PC-3 (cell line): ENCODE data around the gene HMG20A. TPM values are rescaled to one million over a fixed set of nuclear protein-coding genes. Genes with fewer than 3 reads are reported as not detected.

ENCODE experiments used
- ATAC-seq: fragments of 200-7000 bp; cut with Tn5 transposase; 2 replicates; pipeline ENCODE4 v1.9.1; 2020; ENCODE audit warnings: mild to moderate bottlenecking, moderate library complexity
- BruUV-seq: library from RNA; stranded (reverse); fragments of 400-500 nt; replicated peaks from 2 replicates; lab custom pipeline; 2021; lab: Mats Ljungman, UMichigan
- CTCF ChIA-PET: fragments of 300-600 bp; sonication (Branson Sonifier 250); formaldehyde crosslinking; loops from one replicate; lab custom pipeline; 2022; ENCODE audit warnings: antibody characterized with exemption; lab: Charles Lee
- POLR2A ChIA-PET: fragments of 300-600 bp; sonication (Branson Sonifier 250); formaldehyde crosslinking; loops from one replicate; lab custom pipeline; 2022; ENCODE audit warnings: antibody characterized with exemption; ENCODE audit not compliant: unreplicated experiment; lab: Charles Lee
- DNase-seq: peaks from one replicate; pipeline ENCODE4 v3.0.0-alpha.2; 2015
- H2AFZ ChIP-seq: fragments of 300-600 bp; sonication (generic); 2 replicates; pipeline ENCODE4 v1.6.0; 2016; ENCODE audit warnings: antibody characterized with exemption, low read length
- H3F3A ChIP-seq: fragments of 300-600 bp; sonication (generic); one replicate; pipeline ENCODE4 v1.6.0; 2017; ENCODE audit warnings: antibody characterized with exemption, low read length, control low read depth, mild to moderate bottlenecking; ENCODE audit not compliant: unreplicated experiment
- H3K27ac ChIP-seq: fragments of 300-600 bp; sonication (generic); 2 replicates; pipeline ENCODE4 v1.5.1; 2016; ENCODE audit warnings: mild to moderate bottlenecking, low read length
- H3K27me3 ChIP-seq: fragments of 300-600 bp; sonication (generic); 2 replicates; pipeline ENCODE4 v1.6.1; 2016; ENCODE audit warnings: low read length, mixed read lengths
- H3K36me3 ChIP-seq: fragments of 300-600 bp; sonication (generic); 2 replicates; pipeline ENCODE4 v1.6.1; 2016; ENCODE audit warnings: low read depth, mixed run types, low read length, mixed read lengths
- H3K4me1 ChIP-seq: fragments of 300-600 bp; sonication (generic); 2 replicates; pipeline ENCODE4 v1.5.1; 2016; ENCODE audit warnings: low read length; ENCODE audit not compliant: insufficient read depth
- H3K4me2 ChIP-seq: fragments of 300-600 bp; sonication (generic); 2 replicates; pipeline ENCODE4 v1.6.0; 2016; ENCODE audit warnings: low read length
- H3K4me3 ChIP-seq: fragments of 300-600 bp; sonication (generic); 2 replicates; pipeline ENCODE4 v1.5.1; 2016; ENCODE audit warnings: mild to moderate bottlenecking, low read length, mixed read lengths
- H3K79me2 ChIP-seq: fragments of 300-600 bp; sonication (generic); 2 replicates; pipeline ENCODE4 v1.6.1; 2017; ENCODE audit warnings: low read length, mixed read lengths
- H3K9ac ChIP-seq: fragments of 300-600 bp; sonication (generic); 2 replicates; pipeline ENCODE4 v1.6.0; 2016; ENCODE audit warnings: mild to moderate bottlenecking, low read length
- H3K9me2 ChIP-seq: fragments of 300-600 bp; sonication (generic); replicated peaks from 2 replicates; pipeline ENCODE4 v1.6.1; 2016; ENCODE audit warnings: mixed run types, low read length, mixed read lengths
- H3K9me3 ChIP-seq: fragments of 300-600 bp; sonication (generic); 2 replicates; pipeline ENCODE4 v1.6.1; 2016; ENCODE audit warnings: low read length, mixed read lengths
- H4K20me1 ChIP-seq: fragments of 300-600 bp; sonication (generic); 2 replicates; pipeline ENCODE4 v1.6.1; 2016; ENCODE audit warnings: low read length, mixed read lengths
- CTCF ChIP-seq: fragments of 300-600 bp; sonication (generic); conservative IDR thresholded peaks from 2 replicates; pipeline ENCODE4 v1.5.1; 2017; ENCODE audit warnings: antibody characterized with exemption, low read depth, mild to moderate bottlenecking, low read length
- EZH2 ChIP-seq: fragments of 300-600 bp; sonication (generic); IDR thresholded peaks from one replicate; pipeline ENCODE4 v1.6.1; 2017; ENCODE audit warnings: antibody characterized with exemption, mild to moderate bottlenecking, low read length; ENCODE audit not compliant: unreplicated experiment
- EZH2phosphoT487 ChIP-seq: fragments of 300-600 bp; sonication (generic); IDR thresholded peaks from 2 replicates; pipeline ENCODE4 v1.6.1; 2018; ENCODE audit warnings: mild to moderate bottlenecking, antibody characterized with exemption, low read length, borderline replicate concordance
- intact Hi-C: fragments of 100-400 bp; cut with micrococcal nuclease; formaldehyde crosslinking; loops from 2 replicates; pipeline ENCODE4 v1.9.0; 2023
- total RNA-seq: library from RNA; depleted of rRNA; stranded (reverse); fragments of >200 nt; gene quantifications from 2 replicates; pipeline ENCODE4 v1.2.3, GENCODE V29; 2014

Gene HMG20A
- total RNA-seq, 1 experiment from 2014 or later = 17.6 TPM

- Histone ChIP-seq H3F3A (no peaks in the 10 kb centered on the region), H3K27ac (no peak overlapping the region), H3K4me1 (no peaks in the 10 kb centered on the region; the same call in 1 of the 2 replicates), H3K9ac (no peak overlapping the region), H3K36me3 (no peaks in the 10 kb centered on the region), H3K4me2 (peak overlapping the region; percentile 78), H3K79me2 (no peaks in the 10 kb centered on the region), H2AFZ (peak overlapping the region; percentile 83), H4K20me1 (no peaks in the 10 kb centered on the region), H3K4me3 (peak overlapping the region; percentile 32; the same call in 1 of the 2 replicates), H3K9me3 (no peaks in the 10 kb centered on the region), H3K9me2 (no peaks in the 10 kb centered on the region), H3K27me3 (no peaks in the 10 kb centered on the region)
- no TSS peak for BruUV-seq
- intact Hi-C loops = loop anchor here (1.0 to 10.0 kb wide), 2 partner anchors 72 to 311 kb away; partner anchors contain the start of genes HMG20A and PEAK1
- ATAC-seq (peak; percentile 53), DNase-seq (no peak)
- ChIA-PET POLR2A (no interaction called here), CTCF (interaction anchor here (0.5 to 1.3 kb wide), 5 partner anchors 15 to 390 kb away, joined by 3 to 7 read pairs (median 3); no protein-coding TSS in a partner anchor)
- TF ChIP-seq CTCF (peak; percentile 12; the same call in 1 of the 2 replicates), EZH2phosphoT487 (no peak)
Measured at GRCh38 chr15:77497110-77497737, 76.5 kb downstream of the HMG20A start.

GRCh38 chr15:77497942-77498361, 77.3 kb downstream of the HMG20A start:
- H3K4me1 ChIP-seq = peaks cover under 1% of the 10 kb centered on the region
- ATAC-seq = no peak
- TF ChIP-seq EZH2phosphoT487 (no peak), EZH2 (no peak), CTCF (no peak)
- no peaks in the 10 kb centered on the region for H3K79me2 ChIP-seq
- H2AFZ ChIP-seq = no peak overlapping the region
- no peaks in the 10 kb centered on the region for H3K36me3 ChIP-seq
- H3K9me3 ChIP-seq = no peaks in the 10 kb centered on the region
- H3K27me3 ChIP-seq = no peaks in the 10 kb centered on the region
- ChIA-PET CTCF (no interaction called here), POLR2A (no interaction called here)
- H3K4me3 ChIP-seq = no peak overlapping the region
- no peaks in the 10 kb centered on the region for H3K9me2 ChIP-seq
- no peak overlapping the region for H3K9ac ChIP-seq
- no peak for DNase-seq
- H4K20me1 ChIP-seq = no peaks in the 10 kb centered on the region
- intact Hi-C loops = loop anchor here (1.0 to 10.0 kb wide), 2 partner anchors 73 to 312 kb away; partner anchors contain the start of genes HMG20A and PEAK1
- H3K27ac ChIP-seq = no peak overlapping the region
- no peaks in the 10 kb centered on the region for H3F3A ChIP-seq
- H3K4me2 ChIP-seq = no peak overlapping the region
- BruUV-seq = no TSS peak
